Adipocyte (in vitro differentiated cells): ENCODE results near the gene TVP23B.
"Not testable (repeated sequence)": the region's sequence is repeated elsewhere in the genome, so short reads cannot be mapped to it uniquely, and the experiment has no call there.

Experiments
- DNase-seq: peaks from one replicate; pipeline ENCODE4 v3.0.0-alpha.2; 2015; ENCODE audit warnings: low read depth
- H3K27me3 ChIP-seq: replicated peaks from 2 replicates; pipeline ENCODE4 v1.7.0; 2013; ENCODE audit warnings: mild to moderate bottlenecking, low read length, moderate library complexity; ENCODE audit not compliant: control insufficient read depth, insufficient read depth
- H3K36me3 ChIP-seq: 2 replicates; pipeline ENCODE4 v1.7.0; 2013; ENCODE audit warnings: low read length, mild to moderate bottlenecking, moderate library complexity; ENCODE audit not compliant: control insufficient read depth, insufficient read depth, severe bottlenecking
- H3K4me1 ChIP-seq: 2 replicates; pipeline ENCODE4 v1.7.0; 2013; ENCODE audit warnings: mild to moderate bottlenecking, low read length, moderate library complexity; ENCODE audit not compliant: control insufficient read depth, insufficient read depth
- H3K4me3 ChIP-seq: 2 replicates; pipeline ENCODE4 v1.7.0; 2013; ENCODE audit warnings: mild to moderate bottlenecking, low read length, moderate library complexity
- H3K9ac ChIP-seq: 2 replicates; pipeline ENCODE4 v1.7.0; 2013; ENCODE audit warnings: mild to moderate bottlenecking, low read length, moderate library complexity
- H3K9me3 ChIP-seq: 2 replicates; pipeline ENCODE4 v1.7.0; 2013; ENCODE audit warnings: mild to moderate bottlenecking, low read length, moderate library complexity; ENCODE audit not compliant: control insufficient read depth

Gene TVP23B

GRCh38 chr17:18755969-18756368 is 25.0 kb upstream of the TVP23B start:
- H3K27me3 ChIP-seq, H3K4me1 ChIP-seq, H3K9me3 ChIP-seq, DNase-seq, H3K4me3 ChIP-seq, H3K9ac ChIP-seq, H3K36me3 ChIP-seq: not testable (repeated sequence)

- not testable (repeated sequence) for H3K9me3 ChIP-seq, H3K36me3 ChIP-seq, H3K4me3 ChIP-seq, H3K9ac ChIP-seq, H3K27me3 ChIP-seq, H3K4me1 ChIP-seq, DNase-seq
Measured at GRCh38 chr17:18757368-18758044, 23.5 kb upstream of the TVP23B start.

- not testable (repeated sequence) for H3K9me3 ChIP-seq, H3K36me3 ChIP-seq, H3K4me1 ChIP-seq, H3K9ac ChIP-seq, H3K4me3 ChIP-seq, DNase-seq, H3K27me3 ChIP-seq
Measured at GRCh38 chr17:18758344-18758743, 22.6 kb upstream of the TVP23B start.

- not testable (repeated sequence) for H3K9ac ChIP-seq, H3K9me3 ChIP-seq, H3K27me3 ChIP-seq, DNase-seq, H3K4me1 ChIP-seq, H3K36me3 ChIP-seq, H3K4me3 ChIP-seq
Measured at GRCh38 chr17:18760221-18760620, 20.8 kb upstream of the TVP23B start.

- not testable (repeated sequence) for H3K4me1 ChIP-seq, H3K9me3 ChIP-seq, H3K9ac ChIP-seq, H3K36me3 ChIP-seq, H3K27me3 ChIP-seq, H3K4me3 ChIP-seq, DNase-seq
Measured at GRCh38 chr17:18770572-18770971, 10.4 kb upstream of the TVP23B start.

GRCh38 chr17:18771066-18771465 is 9.9 kb upstream of the TVP23B start:
- not testable (repeated sequence) for H3K4me1 ChIP-seq, DNase-seq, H3K9ac ChIP-seq, H3K36me3 ChIP-seq, H3K9me3 ChIP-seq, H3K4me3 ChIP-seq, H3K27me3 ChIP-seq

GRCh38 chr17:18772471-18772870 is 8.5 kb upstream of the TVP23B start:
- Histone ChIP-seq H3K9me3 (no peaks in the 10 kb centered on the region), H3K27me3 (no peaks in the 10 kb centered on the region)

GRCh38 chr17:18781805-18782204 is 822 bp downstream of the TVP23B start:
- H3K9me3 ChIP-seq, H3K4me1 ChIP-seq, H3K36me3 ChIP-seq, H3K27me3 ChIP-seq: not testable (repeated sequence)
- peak overlapping the region; percentile 79 for H3K4me3 ChIP-seq
- H3K9ac ChIP-seq, result peak overlapping the region; percentile 85
- DNase-seq, result peak; percentile 3

More at GRCh38 chr17:18772471-18772870, 8.5 kb upstream of the TVP23B start:
- no peaks in the 10 kb centered on the region for H3K36me3 ChIP-seq
- H3K4me3 ChIP-seq, result no peak overlapping the region
- H3K9ac ChIP-seq, result no peak overlapping the region
- DNase-seq, result no peak
- H3K4me1 ChIP-seq, result no peaks in the 10 kb centered on the region

GRCh38 chr17:18785933-18786332 is 5.0 kb downstream of the TVP23B start:
- not testable (repeated sequence) for H3K9me3 ChIP-seq, DNase-seq

GRCh38 chr17:18786890-18787289 is 5.9 kb downstream of the TVP23B start:
- not testable (repeated sequence) for H3K9me3 ChIP-seq, H3K9ac ChIP-seq, H3K4me1 ChIP-seq, H3K36me3 ChIP-seq, H3K4me3 ChIP-seq, H3K27me3 ChIP-seq, DNase-seq

More at GRCh38 chr17:18785933-18786332, 5.0 kb downstream of the TVP23B start:
- not testable (repeated sequence) for H3K4me1 ChIP-seq, H3K36me3 ChIP-seq, H3K27me3 ChIP-seq, H3K4me3 ChIP-seq, H3K9ac ChIP-seq

GRCh38 chr17:18791402-18791801 is 10.4 kb downstream of the TVP23B start:
- not testable (repeated sequence) for H3K9ac ChIP-seq, H3K36me3 ChIP-seq, H3K4me3 ChIP-seq, DNase-seq, H3K27me3 ChIP-seq, H3K4me1 ChIP-seq, H3K9me3 ChIP-seq

- H3K27me3 ChIP-seq, H3K9me3 ChIP-seq, H3K4me3 ChIP-seq, H3K9ac ChIP-seq, DNase-seq, H3K4me1 ChIP-seq: not testable (repeated sequence)
- H3K36me3 ChIP-seq, result peaks cover 13% of the 10 kb centered on the region
Measured at GRCh38 chr17:18794841-18795240, 13.9 kb downstream of the TVP23B start.
